ENCODE results near the gene ST8SIA3.

- no peak for TF ChIP-seq CTCF (conservative IDR thresholded peaks at IDR 0.05 in 1 of 2, IDR thresholded peaks at IDR 0.05 in 1 of 2; ENCODE audit: low read depth in 1 of 2, low read length in 2 of 2)
- no peak for TF ChIP-seq EZH2 (IDR thresholded peaks at IDR 0.05; ENCODE audit: low read length, missing control alignments)
Measured at GRCh38 chr18:57397440-57398132, 45.2 kb downstream of the ST8SIA3 start.
